Muscle layer of duodenum (tissue), 2 donors: Measurements from ENCODE around the gene CFB.

Source experiments
- H3K27ac ChIP-seq: one replicate; pipeline ENCODE4 v1.7.0; 2013; ENCODE audit warnings: mild to moderate bottlenecking, low read length
- H3K27me3 ChIP-seq: one replicate; pipeline ENCODE4 v1.7.0; 2013; ENCODE audit warnings: low read depth, mild to moderate bottlenecking, control low read depth, low read length
- H3K36me3 ChIP-seq, 2 donors: one replicate each; pipeline ENCODE4 v1.7.0; 2013; ENCODE audit warnings: low read length in 2 of 2, control low read depth in 1 of 2, mild to moderate bottlenecking in 1 of 2; ENCODE audit not compliant: insufficient read depth in 2 of 2, control insufficient read depth in 1 of 2
- H3K4me1 ChIP-seq, 2 donors: one replicate each; pipeline ENCODE4 v1.7.0; 2013; ENCODE audit warnings: low read length in 2 of 2, mild to moderate bottlenecking in 2 of 2, control low read depth in 1 of 2, moderate library complexity in 1 of 2; ENCODE audit not compliant: insufficient read depth in 2 of 2, control insufficient read depth in 1 of 2
- H3K4me3 ChIP-seq, 2 donors: one replicate each; pipeline ENCODE4 v1.7.0; 2013; ENCODE audit warnings: low read length in 2 of 2, low read depth in 1 of 2, mild to moderate bottlenecking in 1 of 2
- H3K9me3 ChIP-seq, 2 donors: one replicate each; pipeline ENCODE4 v1.7.0; 2013; ENCODE audit warnings: low read length in 2 of 2, control low read depth in 1 of 2, mild to moderate bottlenecking in 1 of 2; ENCODE audit not compliant: control insufficient read depth in 1 of 2
- donor health status: healthy.

The CFB gene

DNA sequence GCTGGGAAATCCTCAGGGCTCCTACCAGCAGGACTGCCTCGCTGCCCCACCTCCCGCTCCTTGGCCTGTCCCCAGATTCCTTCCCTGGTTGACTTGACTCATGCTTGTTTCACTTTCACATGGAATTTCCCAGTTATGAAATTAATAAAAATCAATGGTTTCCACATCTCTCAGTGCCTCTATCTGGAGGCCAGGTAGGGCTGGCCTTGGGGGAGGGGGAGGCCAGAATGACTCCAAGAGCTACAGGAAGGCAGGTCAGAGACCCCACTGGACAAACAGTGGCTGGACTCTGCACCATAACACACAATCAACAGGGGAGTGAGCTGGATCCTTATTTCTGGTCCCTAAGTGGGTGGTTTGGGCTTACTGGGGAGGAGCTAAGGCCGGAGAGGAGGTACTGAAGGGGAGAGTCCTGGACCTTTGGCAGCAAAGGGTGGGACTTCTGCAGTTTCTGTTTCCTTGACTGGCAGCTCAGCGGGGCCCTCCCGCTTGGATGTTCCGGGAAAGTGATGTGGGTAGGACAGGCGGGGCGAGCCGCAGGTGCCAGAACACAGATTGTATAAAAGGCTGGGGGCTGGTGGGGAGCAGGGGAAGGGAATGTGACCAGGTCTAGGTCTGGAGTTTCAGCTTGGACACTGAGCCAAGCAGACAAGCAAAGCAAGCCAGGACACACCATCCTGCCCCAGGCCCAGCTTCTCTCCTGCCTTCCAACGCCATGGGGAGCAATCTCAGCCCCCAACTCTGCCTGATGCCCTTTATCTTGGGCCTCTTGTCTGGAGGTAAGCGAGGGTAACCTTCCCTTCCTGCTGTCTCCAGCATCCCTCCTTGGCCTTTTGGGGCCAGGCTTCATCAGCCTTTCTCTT lies at the start of gene CFB:
Gene CFB (plus strand): TSS at position 589 of the 863 bp plus-strand sequence. CDS start 127 bp downstream, at position 716.
- Histone ChIP-seq H3K4me1 (peaks cover 5 to 14% of the 10 kb centered on the region in 2 donors), H3K4me3 (peak within 1 kb of the TSS; percentile 12 to 56), H3K9me3 (no peaks in the 10 kb centered on the region), H3K27me3 (no peaks in the 10 kb centered on the region), H3K27ac (peak within 1 kb of the TSS; percentile 76), H3K36me3 (no peaks in the 10 kb centered on the region)

DNA sequence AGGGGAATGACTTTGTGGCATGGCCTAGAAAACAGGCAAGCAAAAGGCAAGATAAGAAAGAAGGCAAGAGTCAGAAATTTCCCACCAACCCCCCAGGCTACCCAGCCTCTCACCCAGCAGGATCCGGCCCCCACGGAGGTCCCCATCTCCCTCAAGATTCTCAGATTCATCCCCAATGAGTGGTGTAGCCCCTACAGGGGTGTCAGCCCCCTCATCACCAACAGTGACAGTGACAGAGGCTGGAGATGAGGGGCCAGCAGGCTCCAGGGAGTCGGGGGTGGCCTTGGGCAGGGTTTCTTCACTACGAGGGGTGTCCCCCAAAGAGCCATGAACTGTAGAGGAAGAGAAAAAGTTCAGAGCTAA lies 49.4 kb upstream of the CFB start:
- Histone ChIP-seq H3K27ac (peak overlapping the region; percentile 51), H3K9me3 (no peaks in the 10 kb centered on the region), H3K4me3 (peak overlapping the region; percentile 48 to 95), H3K36me3 (peaks cover 14 to 39% of the 10 kb centered on the region in 2 donors), H3K27me3 (no peaks in the 10 kb centered on the region), H3K4me1 (peaks cover 4 to 27% of the 10 kb centered on the region in 2 donors)

DNA sequence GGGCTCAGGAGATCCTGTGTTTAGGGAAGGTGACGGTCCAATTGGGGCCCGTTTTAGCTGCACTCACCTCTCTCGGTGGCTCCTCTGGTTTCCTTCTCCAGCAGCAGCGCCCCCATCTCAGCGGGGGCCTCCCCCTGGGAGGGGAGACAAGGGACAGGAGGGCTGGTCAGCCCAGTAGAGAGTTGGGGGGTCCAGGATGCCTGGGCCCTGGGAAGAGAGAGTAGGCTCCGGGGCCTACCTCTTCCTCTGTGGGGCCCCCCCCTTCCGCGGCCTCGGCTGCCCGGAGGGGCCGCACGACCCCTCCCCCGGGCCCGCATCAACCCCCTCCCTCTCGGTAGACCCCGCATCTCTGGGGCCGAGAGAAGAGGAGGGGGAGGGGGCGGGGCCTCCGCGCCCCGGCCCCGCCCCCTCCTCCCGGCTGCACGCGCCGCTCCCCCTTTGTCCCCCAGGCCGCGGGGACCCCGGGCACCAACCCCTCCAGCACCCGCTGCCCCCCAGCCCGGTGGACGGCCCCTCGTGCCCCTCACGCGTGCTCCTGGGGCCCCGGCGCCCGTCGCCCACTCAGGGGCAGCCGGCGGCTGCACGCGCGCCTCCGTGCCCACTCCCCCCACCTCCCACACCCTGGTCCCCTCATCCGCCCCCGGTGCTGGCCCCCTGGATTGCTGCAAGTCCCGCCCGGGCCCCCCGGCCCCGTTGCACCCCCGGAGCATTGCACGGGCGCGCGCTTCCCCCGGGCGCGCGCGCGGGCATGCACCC lies 48.9 kb upstream of the CFB start:
- peak overlapping the region; percentile 48 to 95 for H3K4me3 ChIP-seq
- H3K27me3 ChIP-seq = no peaks in the 10 kb centered on the region
- peak overlapping the region; percentile 51 for H3K27ac ChIP-seq
- peaks cover 14 to 34% of the 10 kb centered on the region in 2 donors for H3K36me3 ChIP-seq
- H3K4me1 ChIP-seq = peaks cover 4 to 27% of the 10 kb centered on the region in 2 donors
- H3K9me3 ChIP-seq = no peaks in the 10 kb centered on the region

DNA sequence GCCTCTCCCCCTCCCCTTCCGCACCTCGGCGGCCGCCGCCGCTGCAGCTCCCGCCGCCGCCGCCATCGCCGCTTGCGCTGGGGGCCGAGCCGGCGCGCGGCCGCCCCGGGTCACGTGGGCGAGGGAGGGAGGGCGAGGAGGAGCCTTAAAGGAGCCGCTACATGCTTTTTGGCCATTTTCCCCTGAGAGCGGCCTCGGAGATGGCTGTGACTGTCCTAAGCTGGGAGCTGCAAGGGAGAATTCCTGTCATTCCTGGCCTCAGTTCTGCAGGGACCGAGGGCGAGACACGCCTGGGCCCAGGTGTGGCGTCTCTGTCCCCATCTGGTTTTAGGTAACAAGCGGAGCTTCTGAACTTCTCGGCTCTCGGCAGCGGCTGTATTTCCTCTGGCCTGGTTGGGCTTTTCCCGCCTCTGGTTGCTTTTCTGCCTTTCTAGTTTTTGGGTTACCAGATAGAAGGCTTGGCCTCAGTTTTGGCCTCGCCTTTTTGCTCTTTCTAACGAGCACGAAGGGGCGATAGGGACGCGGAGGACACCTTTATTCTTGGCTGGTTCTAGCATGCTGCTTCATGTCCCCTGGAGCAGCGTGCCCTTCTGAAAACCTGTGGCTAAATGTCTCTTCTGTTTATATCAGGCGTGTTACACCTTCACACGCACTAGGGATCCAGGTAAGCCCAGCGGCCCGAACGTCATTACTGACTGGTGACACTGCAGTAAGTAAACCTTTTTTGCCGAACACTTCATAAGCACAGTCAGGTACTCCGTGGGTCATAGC lies 48.1 kb upstream of the CFB start, which contains the start of gene EHMT2:
Gene EHMT2 (minus strand): TSS at position 87 of the 771 bp plus-strand sequence. CDS start 21 bp downstream, at position 66.
- H3K4me1 ChIP-seq = peaks cover 7 to 31% of the 10 kb centered on the region in 2 donors
- H3K27me3 ChIP-seq = no peaks in the 10 kb centered on the region
- no peaks in the 10 kb centered on the region for H3K9me3 ChIP-seq
- peaks cover 12 to 28% of the 10 kb centered on the region in 2 donors for H3K36me3 ChIP-seq
- H3K27ac ChIP-seq = peak within 1 kb of the TSS; percentile 93
- H3K4me3 ChIP-seq = peak within 1 kb of the TSS; percentile 95 to 99

DNA sequence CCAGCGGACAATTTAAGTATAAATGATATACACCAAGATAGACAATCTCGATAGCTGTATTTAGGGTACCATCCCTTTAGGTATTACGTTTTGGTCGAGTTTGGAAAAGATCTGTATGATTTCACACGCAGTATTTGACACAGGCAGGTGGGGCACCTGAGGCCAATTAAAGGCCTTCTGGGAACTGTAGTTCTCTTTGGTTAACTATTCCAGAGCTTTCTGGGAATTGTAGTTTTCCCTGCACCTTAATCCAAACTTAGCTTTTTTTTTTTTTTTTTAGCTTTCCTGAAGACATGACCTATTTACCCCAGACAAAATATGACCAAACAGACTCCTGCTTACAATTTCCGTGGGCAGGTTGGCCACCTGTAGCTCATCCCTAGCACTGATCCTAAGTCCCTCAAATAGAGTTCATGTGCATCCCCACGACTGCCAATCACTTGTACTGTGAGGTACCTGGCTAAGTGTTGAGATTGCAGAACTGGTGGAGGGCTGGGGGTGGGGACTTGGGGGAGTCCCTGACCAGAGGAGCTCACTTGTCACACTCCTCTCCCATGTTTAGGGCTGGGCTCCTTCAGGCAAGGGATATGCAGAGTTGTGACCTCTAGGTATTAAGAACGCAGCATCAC lies 47.4 kb upstream of the CFB start:
- H3K4me1 ChIP-seq = peaks cover 7 to 33% of the 10 kb centered on the region in 2 donors
- H3K36me3 ChIP-seq = peaks cover 5 to 21% of the 10 kb centered on the region in 2 donors
- no peaks in the 10 kb centered on the region for H3K9me3 ChIP-seq
- peak overlapping the region; percentile 93 for H3K27ac ChIP-seq
- H3K27me3 ChIP-seq = no peaks in the 10 kb centered on the region
- H3K4me3 ChIP-seq = peak overlapping the region; percentile 95 to 99

DNA sequence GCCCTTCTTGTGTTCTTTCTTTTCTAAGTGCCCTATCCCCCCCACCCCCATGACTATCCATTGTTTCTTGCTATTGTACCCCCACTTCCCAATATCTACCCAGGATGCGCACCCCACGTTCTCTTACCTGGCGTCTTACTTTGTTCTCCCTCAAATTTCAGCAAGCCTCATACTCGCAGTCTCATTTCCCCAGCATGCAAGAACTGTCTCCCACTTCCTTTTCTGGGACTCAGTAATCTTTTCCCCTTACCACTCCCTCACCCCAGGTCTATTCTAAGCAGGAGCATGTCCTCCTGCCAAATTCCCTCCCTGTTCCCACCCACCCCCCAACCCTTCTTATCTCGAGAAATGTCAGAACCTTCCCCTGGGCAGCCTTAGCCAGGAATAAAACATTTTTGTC lies 46.7 kb upstream of the CFB start:
- H3K4me3 ChIP-seq = no peak overlapping the region
- H3K27me3 ChIP-seq = no peaks in the 10 kb centered on the region
- no peak overlapping the region for H3K27ac ChIP-seq
- no peaks in the 10 kb centered on the region for H3K9me3 ChIP-seq
- peaks cover 4 to 17% of the 10 kb centered on the region in 2 donors for H3K36me3 ChIP-seq
- H3K4me1 ChIP-seq = peaks cover 7 to 33% of the 10 kb centered on the region in 2 donors

DNA sequence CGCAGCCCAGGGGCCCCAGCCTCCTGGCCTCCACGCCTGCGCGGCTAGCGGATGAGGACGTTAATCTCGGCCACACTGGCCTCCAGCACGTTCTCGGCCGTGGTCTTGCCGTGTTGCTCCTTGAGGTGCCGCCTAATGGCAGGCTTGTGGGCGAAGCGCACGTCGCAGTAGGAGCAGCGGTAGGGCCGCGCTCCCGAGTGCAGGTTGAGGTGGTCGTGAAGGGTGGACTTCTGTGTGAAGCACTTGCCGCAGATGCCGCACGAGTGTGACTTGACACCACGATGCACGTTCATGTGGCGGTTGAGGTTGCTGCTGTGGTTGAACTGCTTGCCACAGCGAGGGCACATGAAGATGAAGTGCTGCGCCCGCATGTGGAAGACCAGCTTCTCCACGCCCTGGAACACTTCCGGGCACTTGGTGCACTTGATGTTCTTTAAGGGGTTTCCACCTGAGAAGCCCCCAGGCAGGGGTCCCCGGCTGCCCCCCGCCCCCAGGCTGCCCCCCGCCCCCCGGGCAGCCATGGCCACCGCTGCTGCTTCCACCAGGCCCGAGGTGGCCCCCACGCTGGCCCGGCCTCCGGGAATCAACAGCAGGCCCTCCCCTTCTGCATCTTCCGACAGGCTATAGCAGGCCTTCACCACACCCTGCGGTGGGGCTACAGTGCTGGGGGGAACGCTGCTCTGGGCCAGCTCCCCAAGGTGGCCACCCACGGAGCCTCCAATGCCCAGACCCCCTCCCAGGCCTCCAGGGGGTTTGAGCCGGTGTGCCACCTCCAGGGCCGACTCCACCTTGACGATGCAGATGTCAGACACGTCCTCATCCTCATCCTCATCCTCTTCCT lies 45.8 kb upstream of the CFB start:
- Histone ChIP-seq H3K27me3 (no peaks in the 10 kb centered on the region), H3K36me3 (peaks cover under 1 to 11% of the 10 kb centered on the region in 2 donors), H3K27ac (no peak overlapping the region), H3K4me3 (no peak overlapping the region), H3K4me1 (peaks cover 7 to 33% of the 10 kb centered on the region in 2 donors), H3K9me3 (no peaks in the 10 kb centered on the region)

DNA sequence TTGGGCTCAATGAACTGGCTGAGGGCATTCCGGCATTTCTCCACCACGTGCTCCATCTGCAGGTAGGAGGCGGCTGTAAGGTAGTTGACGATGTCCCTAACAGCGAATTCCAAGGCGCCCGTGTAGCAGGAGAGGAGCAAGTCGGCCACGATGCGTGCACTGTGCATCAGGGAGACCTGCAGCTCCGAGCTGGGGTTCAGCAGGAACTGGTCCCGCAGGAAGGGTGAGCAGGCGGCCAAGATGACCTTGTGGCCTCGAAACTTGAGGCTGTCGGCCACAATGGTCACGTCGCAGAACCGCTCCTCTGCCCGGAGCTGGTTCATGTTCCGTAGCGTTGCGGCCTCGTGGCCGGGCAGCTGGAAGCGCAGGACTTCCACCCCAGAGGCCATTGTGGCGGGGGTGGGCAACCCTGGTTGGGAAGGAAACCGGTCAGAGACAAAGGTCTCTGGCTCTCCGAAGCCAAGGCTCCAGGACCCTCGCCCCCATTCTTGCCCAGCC lies 44.9 kb upstream of the CFB start:
- Histone ChIP-seq H3K36me3 (peaks cover 0 to 3% of the 10 kb centered on the region in 2 donors), H3K4me3 (peak overlapping the region; percentile 21 to 85), H3K9me3 (no peaks in the 10 kb centered on the region), H3K27me3 (no peaks in the 10 kb centered on the region), H3K4me1 (peaks cover 7 to 33% of the 10 kb centered on the region in 2 donors), H3K27ac (no peak overlapping the region)

DNA sequence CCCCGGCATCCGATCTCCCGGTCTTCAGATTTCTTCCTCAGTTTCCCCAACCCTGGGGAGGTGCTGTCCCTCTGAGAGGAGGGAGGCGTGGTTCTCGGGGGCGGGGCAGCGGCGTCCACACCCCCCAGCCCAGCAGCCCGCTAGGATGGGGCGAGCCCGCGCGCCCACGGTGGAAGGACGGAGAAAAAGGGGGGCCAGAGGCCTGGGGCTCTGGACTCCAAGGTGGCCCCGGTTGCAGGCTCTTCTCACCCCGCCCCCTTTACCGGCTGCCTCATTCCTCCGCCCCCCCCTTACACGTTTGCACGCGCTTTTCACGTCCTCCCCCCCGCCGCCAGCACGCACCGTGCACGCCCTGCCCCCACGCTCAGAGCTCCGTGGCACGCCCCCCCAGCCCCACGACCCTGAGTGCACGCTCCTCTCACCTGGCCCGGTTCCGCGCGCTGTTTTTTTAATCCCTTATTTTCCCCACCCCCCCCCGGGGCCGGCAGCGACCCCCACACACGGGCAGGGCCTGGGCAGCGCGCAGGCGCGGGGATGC lies 44.4 kb upstream of the CFB start:
- H3K4me1 ChIP-seq = peaks cover 7 to 33% of the 10 kb centered on the region in 2 donors
- no peaks in the 10 kb centered on the region for H3K27me3 ChIP-seq
- H3K27ac ChIP-seq = no peak overlapping the region
- no peaks in the 10 kb centered on the region for H3K9me3 ChIP-seq
- no peaks in the 10 kb centered on the region for H3K36me3 ChIP-seq
- peak overlapping the region; percentile 21 to 85 for H3K4me3 ChIP-seq
